Urothelium cell line (cell line): ENCODE results near the gene C10orf120.

ENCODE experiments used
- DNase-seq: peaks from one replicate; pipeline ENCODE4 v3.0.0; 2011; ENCODE audit warnings: low spot score, mixed read lengths
- FAIRE-seq: peaks from 2 replicates; lab custom pipeline; 2011; peaks lifted over from hg19 to GRCh38; lab: Jason Lieb, UNC

Gene C10orf120

DNA sequence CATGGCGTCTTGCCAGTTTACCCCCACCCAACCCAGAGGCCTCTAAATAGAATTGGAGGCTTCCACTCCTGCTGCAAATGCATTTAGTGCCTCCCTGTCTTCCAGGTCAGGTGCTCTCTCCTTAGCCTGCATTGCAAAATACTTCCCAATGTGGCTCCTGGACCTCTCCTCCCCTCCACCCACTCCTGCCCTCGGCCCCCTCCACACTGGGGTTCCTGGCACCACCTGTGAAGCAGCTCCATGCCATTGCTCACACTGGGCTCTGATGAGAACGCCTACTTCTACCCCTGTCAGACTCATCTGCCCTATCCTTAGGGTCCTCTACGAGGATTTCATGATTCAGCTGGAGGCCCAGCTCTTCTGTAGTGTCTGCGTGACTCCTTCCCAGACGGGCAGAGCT lies 37.4 kb downstream of the C10orf120 start:
- FAIRE-seq (no peak), DNase-seq (no peak)

DNA sequence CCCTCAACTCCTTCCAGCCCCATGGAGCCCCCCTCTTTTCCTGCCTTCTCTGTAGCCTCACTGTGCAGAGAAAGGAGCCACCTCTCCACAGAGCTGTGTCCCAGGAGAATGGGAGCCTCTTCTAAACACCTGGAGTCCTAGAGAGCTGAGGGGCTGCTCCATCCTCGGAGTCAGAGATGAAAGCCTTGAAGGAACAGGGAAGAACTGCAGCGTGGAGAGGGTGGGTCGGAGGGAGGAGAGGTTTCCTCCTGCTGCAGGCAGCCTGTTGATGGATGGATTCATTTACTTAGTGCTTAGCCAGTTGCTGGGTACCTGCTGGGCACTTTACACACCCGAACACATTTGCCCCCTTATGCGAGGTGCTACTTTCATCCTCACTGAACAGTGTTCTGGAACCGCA lies 39.0 kb downstream of the C10orf120 start:
- FAIRE-seq = no peak
- DNase-seq = no peak

DNA sequence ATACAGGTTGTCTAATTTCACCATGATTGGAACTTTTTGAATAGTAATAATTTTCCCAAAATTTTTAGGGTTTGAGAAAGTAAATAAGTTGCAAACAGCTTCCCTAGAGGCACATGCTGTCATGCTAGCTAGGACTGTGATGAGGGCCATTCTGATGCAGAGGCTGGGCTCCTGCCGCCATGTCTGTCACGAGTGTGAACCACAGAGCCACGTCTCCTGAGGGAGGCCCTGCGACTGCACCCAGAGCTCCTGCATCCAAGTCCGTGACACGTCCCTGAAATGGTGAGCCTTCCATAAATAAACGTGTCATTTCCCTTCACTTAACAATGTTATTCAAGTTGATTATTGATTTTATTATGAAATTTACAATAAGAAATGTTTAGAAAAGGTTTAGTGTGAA lies 40.0 kb downstream of the C10orf120 start:
- DNase-seq (no peak), FAIRE-seq (no peak)

DNA sequence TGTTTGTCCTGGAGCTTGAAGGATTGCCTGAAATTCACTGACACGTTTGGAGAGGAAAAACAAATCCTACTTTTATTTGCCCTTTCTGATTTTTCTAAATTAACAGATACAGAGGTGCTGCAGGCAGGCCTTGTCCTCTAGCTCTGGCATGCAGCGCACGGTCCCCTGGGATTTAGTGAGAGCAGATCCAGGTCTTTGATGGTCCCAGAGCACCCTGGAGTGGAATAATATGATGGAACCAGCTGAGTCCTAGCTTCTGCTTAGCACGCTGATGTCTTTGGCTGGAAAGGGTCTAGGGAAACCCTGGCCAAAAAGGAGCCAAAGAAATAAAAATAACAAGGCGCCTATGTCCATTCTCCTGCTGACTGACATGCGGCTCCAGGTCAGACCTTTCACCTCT lies 40.5 kb downstream of the C10orf120 start:
- FAIRE-seq (no peak), DNase-seq (no peak)

DNA sequence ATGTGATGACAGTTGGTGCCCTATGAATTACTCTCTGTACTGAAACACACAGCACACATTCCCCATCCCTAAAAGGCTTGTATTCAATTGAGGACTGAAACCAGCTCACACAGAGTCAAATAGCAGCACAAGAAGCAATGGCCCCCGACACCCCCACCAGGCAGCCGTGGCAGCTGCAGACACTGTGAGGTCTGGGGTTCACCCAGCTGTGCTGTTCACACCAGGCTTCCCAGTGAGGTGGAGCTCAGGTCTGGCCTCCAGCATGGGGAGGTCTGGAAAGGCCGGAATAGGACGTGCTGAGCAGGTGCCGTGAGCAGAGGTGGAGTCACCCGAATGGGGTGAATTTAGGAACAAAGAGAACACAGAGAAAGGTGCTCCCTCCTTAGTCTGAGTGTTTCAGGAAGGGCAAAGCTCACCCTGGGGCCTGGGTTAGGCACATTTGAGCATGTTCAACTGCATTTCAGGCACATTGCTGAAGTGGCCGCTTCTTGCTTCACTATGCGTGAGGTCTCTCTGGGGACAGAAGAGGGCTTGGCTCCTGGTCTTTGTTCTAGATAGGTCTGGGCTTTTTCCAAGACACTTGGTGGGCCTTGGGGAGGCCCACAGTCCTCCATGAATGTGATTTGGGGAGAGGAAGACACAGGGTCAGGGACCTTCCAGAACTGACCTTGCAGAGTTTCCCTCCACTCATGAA lies 41.1 kb downstream of the C10orf120 start:
- no peak for FAIRE-seq
- no peak for DNase-seq

DNA sequence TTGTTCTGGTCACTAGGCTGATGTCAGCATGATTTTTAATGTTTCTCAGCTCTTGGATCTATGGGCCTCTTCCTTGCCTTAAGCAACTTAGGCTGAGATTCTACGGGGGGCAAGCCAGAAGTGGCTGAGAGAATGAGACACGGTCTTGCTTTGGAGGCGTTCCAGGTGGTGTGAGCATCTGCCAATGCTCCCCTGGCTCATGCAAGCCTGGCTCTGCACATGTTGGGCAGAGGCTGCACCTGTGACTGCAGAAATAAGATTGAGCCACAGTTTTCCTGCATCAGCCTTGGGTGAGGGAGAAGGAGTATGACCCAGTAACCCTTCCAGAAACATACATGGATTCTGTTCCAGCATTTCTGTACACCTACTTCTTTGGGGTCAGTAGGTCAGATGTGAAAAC lies 41.9 kb downstream of the C10orf120 start:
- DNase-seq = no peak
- no peak for FAIRE-seq

DNA sequence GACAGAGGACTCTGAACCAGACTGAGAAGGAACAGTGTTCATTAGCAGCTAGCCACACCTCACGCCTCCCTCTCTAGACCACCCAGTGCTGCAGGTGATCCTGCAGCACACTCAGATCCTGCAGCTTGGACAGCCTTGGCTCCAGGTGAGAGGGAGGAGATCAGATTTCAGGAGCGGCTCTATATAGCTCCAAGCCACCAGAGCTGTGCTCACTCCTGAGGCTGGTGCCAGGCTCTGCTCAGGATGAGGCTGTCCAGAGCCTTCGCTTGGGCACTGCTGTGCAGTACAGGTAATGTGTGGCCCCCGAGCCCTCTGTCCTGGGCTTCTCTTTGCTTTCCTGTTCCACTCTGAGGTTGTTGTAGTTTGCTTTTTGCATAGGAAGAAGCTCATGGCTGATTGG lies 42.4 kb downstream of the C10orf120 start:
- no peak for DNase-seq
- FAIRE-seq = no peak

DNA sequence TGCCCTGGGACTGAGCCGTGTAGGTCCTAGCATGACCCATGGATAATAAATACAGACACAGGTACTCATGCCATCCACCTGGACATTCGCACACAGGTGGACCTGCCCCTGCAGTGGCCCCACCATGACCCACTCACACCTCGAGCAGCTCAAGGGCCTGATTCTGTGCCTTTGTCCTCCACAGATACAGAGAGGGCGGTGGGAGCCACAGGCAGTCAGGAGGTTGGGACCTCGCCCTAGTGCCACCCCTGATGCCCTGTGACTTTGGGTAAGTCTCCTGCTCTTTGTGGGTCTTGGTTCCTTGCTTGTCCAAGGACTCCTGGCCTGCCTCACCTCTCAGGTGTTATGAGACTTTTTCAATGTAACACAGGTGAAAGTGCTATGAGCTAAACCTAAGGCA lies 42.9 kb downstream of the C10orf120 start:
- FAIRE-seq = no peak
- DNase-seq = no peak

DNA sequence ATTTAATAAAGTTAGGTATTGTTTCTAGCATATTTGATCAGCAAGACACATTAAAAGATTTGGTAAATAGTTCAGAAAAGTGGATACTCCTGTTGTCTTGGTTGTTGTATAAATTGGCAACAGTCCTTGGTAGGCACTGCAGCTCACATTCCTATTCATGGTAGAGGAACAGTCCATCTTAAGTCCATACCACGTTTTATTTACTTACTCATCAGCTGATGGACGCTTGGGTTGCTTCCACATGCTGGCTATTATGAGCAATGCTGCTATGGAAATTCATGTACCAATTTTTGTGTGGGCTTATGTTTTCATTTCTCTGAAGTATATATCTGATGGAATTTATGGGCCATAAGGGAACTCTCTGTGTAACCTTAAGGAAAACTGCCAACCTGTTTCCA lies 43.3 kb downstream of the C10orf120 start:
- no peak for FAIRE-seq

DNA sequence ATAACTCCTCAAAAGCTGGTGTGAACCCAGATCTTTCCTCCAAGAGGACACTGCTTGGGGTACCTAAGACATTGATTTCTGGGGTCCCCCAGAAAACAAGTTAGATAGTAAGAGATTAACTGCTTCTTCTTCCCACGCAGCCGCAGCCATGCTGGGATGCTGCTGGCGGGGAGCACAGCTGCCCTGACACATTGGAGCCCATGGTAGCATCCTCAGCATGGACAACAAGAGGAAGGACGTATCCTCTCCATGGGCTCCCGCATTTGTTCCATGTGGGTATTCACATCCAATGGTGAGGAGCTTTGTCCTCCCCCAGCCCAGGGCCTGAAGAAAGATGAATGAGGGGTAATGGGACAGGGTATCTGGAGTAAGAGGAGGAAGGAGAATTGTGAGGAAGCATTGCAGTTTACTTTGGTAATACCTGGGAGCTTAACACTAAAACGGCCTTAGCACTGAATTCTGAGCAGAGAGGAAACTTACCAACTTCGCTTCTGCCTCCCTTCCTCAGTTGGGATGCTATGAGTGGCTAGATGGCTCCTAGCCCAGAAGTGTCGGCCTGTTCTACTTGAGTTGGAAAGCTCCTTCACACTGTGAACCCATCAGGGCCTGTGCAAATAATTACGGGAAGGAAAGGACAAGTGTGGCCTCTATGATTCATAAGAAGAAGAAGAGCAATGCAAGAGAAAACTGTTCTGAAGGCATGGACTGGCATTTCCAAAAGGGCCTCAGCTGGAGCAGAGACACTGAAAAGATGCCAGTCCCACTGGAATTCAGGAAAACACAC lies 43.9 kb downstream of the C10orf120 start:
- DNase-seq (no peak), FAIRE-seq (no peak)

More for the DNA sequence above, 43.3 kb downstream of the C10orf120 start:
- DNase-seq = no peak

DNA sequence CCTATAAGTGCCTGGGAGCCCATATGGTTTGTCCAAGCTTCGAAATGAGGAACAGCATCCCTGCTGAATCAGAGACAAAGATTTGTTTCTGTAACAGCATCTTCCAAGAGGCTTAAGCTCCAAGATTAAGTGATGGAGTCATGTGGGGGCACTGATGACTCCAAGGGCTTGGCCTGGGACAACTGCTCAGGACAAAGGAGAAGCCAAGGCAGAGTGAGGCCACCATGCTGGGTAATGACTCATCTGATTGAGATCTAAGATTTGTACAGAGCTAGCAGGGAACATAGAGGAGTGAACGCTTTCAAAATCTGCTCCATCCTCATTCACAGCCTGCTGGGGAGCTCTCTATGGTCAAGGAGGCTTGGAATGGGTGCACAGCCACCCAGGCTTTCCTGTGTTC lies 49.3 kb downstream of the C10orf120 start:
- FAIRE-seq = no peak
- DNase-seq = no peak

DNA sequence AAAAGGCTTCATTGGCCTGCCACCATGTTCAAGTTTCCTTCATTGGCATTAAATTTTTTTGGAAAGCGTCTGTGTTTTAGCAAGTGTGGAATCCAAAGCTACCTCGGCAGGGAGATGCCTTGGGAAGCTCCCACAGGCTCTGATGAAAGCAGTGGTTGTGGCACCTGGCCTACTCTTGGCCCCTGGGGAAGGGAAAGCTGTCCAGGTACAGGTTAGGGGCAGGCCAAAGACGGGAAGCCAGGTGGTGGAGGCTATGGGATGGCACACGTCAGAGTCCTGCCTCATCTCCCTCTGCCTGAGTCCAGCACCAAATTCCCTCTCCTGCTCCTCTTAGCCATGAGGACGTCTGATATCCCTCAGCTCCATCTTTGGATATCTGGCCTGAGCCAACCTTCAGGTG lies 49.7 kb downstream of the C10orf120 start:
- FAIRE-seq = no peak
- no peak for DNase-seq

DNA sequence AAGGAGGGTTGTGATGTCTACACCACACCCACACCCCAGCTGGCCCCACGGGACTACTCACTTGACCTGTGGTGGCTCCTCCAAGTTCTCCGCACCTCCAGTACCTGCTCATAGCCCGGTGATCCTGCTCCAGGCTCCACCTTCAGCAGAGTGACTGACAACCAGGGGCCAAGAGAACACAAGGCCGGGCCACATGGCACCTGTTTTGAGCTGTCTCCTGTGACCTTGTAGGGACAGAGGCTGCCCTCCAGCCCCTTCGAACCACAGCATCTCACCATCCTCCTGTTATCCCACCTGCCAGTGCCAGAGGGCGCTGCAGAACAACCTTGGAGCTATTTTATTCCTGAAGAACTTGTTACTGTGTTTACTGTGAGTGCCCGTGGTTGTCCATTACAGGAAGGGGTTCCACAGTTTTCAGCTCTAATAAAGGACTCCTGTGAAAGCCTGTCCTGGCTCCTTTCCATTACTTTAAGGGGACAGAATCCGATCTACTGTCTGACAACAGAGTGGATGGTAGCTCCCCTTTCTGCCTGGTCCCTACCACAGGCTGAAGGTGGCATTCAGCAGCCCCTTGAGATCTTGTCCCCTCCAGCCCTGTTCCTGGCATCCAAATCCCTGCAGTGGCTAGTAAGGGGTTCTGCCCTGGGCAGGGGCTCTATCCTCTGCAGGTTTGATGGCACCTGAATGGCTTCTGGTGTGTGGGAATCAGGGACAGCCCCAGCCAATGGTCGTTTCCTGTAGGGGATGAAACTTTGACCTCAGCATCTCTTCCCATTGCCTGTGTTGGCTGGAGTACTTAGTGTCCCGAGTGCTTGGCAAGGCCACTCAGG lies 50.8 kb downstream of the C10orf120 start:
- DNase-seq = peak; percentile 39

More for the DNA sequence above, 50.8 kb downstream of the C10orf120 start:
- peak; percentile 13 for FAIRE-seq
